CD4-positive, alpha-beta T cell treated with Interleukin-2 at 100 ng/mL for 4 hours (primary cell): ENCODE results near the gene MTERF4.
"Not testable (repeated sequence)": the region's sequence is repeated elsewhere in the genome, so short reads cannot be mapped to it uniquely, and the experiment has no call there.

Source experiments
- DNase-seq: peaks from one replicate; pipeline ENCODE4 v3.0.0-alpha.2; 2020; ENCODE audit warnings: low spot score

The MTERF4 gene

GRCh38 chr2:241110607-241111439, 8.7 kb upstream of the MTERF4 start:
- DNase-seq: no peak

GRCh38 chr2:241110089-241110606, 8.1 kb upstream of the MTERF4 start:
- DNase-seq: no peak

DNA sequence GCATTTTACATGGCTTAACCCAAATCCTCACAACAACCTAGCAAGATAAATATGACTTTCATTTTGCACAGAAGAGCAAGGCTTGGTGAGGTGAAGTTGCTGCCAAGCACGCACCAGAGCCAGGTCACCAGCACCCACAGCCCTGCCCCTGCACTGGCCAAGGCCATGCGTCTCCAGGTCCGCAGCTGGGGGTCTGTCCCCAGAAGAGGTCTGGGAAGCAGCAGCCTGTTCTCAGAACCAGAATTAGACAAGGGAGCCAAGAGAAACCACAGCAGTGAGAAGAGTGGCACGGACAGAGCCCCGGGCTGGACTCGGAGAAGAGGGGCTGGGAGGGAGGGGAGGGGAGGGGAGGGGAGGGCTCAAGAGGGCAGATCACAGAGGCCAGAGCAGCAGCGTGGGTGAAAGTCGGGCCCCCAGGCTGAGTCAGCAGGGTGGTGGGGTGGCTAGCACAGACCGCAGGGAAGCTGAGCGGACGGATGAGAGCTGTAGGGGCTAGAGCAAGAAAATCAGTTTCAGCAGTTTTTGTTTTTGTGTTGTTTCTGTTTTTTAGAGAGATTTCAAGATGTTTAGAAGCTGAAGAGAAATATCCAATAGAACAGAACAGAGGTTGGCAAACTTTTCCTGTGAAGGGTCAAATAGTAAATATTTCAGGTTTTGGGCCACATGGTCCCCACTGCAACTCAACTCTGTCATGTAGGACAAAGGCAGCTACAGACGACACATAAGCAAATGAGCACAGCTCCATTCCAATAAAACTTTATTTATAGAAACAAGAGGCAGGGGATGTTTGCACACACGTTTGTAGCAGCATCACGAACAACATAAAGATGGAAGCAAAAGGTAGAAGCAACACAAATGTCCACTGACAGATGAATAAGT, 7.4 kb upstream of the MTERF4 start:
- peak; percentile 34 for DNase-seq

- peak; percentile 48 for DNase-seq
Observed at GRCh38 chr2:241108271-241109209, 6.5 kb upstream of the MTERF4 start.

GRCh38 chr2:241107031-241107783, 5.1 kb upstream of the MTERF4 start:
- DNase-seq: no peak

DNA sequence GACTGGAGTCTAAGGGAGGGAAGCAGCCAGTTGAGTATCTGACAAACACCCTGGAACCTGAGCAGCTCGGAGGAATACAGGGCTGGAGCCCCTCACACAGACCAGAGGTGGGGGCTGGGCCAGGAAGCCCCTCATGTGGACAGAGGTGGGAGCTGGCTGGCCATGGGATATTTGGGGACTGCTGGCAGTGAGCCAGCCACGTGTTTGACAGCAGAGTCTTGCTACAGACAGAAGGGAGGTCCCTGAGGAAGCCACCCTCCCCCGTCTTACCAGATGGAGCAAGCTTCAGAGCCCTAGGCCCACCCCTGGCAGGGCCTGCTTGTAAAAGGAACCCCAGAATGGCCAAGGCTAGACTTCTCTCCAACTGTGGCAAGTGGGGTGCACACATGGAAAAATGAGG, 3.6 kb upstream of the MTERF4 start:
- DNase-seq: no peak

DNA sequence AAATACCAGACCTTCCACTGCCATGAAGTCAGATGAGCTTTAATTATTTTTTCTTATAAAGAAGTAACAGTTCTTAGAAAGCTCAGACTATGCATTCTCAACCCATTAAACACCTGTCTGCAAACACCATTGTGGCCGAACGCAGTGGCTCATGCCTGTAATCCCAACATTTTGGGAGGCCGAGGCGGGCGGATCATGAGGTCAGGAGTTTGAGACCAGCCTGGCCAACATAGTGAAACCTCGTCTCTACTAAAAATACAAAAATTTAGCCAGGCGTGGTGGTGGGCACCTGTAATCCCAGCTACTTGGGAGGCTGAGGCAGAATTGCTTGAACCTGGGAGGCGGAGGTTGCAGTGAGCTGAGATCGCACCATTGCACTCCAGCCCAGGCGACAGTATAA, 2.5 kb upstream of the MTERF4 start:
- DNase-seq: not testable (repeated sequence)

DNA sequence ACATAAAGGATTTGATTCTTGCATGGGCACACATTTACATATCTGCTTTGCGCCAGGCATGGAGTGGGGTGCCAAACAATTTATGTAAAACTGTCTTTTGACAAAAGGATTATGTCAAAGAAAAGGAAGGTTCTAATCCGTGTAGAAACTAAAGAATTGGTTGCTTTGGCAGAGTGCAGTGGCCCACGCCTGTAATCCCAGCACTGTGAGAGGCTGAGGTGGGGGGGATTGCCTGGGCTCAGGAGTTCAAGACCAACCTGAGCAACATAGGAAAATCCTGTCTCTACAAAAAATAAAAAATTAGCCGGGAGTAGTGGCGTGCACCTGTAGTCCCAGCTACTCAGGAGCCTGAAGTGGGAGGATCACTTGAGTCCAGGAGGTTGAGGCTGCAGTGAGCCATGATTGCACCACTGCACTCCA, 1.1 kb upstream of the MTERF4 start:
- no peak for DNase-seq

DNA sequence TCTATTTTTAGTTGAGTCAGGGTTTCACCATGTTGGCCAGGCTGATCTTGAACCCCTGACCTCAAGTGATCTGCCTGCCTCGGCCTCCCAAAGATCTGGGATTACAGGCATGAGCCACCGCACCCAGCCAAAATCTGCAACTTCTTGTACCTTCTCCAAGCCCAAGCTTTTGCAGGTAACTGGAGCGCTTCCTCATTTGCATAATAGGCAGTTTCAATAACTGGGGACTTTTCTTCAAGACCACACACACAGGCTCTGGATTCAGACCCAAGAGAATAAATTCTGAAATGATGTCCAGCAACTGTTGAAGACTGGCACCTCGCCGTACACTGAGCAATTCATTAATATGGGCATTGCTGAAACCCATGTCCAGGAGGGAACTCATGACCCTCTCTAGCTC, 2.8 kb downstream of the MTERF4 start:
- no peak for DNase-seq

GRCh38 chr2:241096979-241097378, 5.1 kb downstream of the MTERF4 start:
- DNase-seq: no peak

GRCh38 chr2:241095594-241096290, 6.3 kb downstream of the MTERF4 start:
- DNase-seq: peak; percentile 71

GRCh38 chr2:241094924-241095420, 7.1 kb downstream of the MTERF4 start:
- no peak for DNase-seq

DNA sequence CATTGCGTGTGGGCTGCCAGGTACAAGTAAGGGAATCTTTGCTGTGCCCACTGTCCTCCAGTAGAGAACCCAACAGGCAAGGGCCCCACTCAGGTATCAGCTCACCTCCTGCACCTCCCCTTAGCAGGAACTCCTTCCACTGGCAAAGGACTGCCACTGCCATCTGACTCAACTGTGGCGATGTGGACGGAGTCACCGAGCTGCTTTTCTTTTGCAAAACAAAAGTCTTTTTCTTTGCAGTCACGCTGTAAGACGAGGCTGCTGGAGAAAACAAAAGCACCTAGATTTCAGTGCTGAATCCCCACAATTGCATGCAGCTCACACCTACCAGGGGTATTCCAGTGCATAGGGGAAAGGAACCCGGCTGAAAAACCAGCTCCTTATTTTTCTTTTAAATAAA, 7.9 kb downstream of the MTERF4 start:
- DNase-seq: no peak

- not testable (repeated sequence) for DNase-seq
Observed at GRCh38 chr2:241093133-241093781, 8.8 kb downstream of the MTERF4 start.

DNA sequence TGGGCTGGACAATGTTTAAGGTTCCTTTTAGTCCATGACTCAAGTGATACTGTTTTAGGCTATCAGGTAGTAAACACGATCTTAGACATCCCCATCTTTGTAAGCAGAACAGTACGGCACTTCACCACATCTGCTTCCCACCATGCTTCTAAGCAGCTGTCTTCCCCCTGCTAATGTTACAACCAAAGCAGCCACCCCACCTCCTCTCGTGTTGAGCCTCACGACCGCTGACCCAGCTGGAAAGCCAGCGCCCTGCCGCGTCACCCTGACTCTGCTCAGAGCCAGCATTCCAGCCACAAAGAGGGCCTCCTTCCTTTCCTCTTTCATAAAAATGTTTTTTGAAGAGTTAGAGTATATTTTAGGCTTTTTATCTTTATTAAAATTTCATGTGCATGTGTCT, 9.4 kb downstream of the MTERF4 start:
- DNase-seq: no peak

- DNase-seq: no peak
Observed at GRCh38 chr2:241091734-241092445, 10.2 kb downstream of the MTERF4 start.

GRCh38 chr2:241091201-241091600, 10.9 kb downstream of the MTERF4 start:
- DNase-seq: no peak

- DNase-seq: no peak
Observed at GRCh38 chr2:241088791-241089732, 13.0 kb downstream of the MTERF4 start.
